Smooth muscle cell (in vitro differentiated cells): Measurements from ENCODE around the gene DNAJC1. TPM values are rescaled to one million over a fixed set of nuclear protein-coding genes. Genes with fewer than 3 reads are reported as not detected.

Experiments used
- DNase-seq: peaks from one replicate; lab custom pipeline; 2025; ENCODE audit not compliant: unreplicated experiment; lab: John Stamatoyannopoulos, UW
- H2AFZ ChIP-seq: fragments of 200-600 bp; sonication (generic); 2 replicates; pipeline ENCODE4 v1.6.0; 2016; ENCODE audit warnings: antibody characterized with exemption, low read depth, mild to moderate bottlenecking
- H3F3A ChIP-seq: fragments of 200-600 bp; sonication (generic); 2 replicates; pipeline ENCODE4 v1.6.0; 2017; ENCODE audit warnings: antibody characterized with exemption, low read depth
- H3K27ac ChIP-seq: fragments of 200-600 bp; sonication (generic); 2 replicates; pipeline ENCODE4 v1.5.1; 2016; ENCODE audit warnings: low read depth, mild to moderate bottlenecking
- H3K27me3 ChIP-seq: fragments of 200-600 bp; sonication (generic); 2 replicates; pipeline ENCODE4 v1.6.1; 2016; ENCODE audit warnings: low read depth, mild to moderate bottlenecking
- H3K36me3 ChIP-seq: fragments of 200-600 bp; sonication (generic); 2 replicates; pipeline ENCODE4 v1.5.1; 2016; ENCODE audit warnings: low read depth
- H3K4me1 ChIP-seq: fragments of 200-600 bp; sonication (generic); 2 replicates; pipeline ENCODE4 v1.5.1; 2016; ENCODE audit warnings: low read depth
- H3K4me2 ChIP-seq: fragments of 200-600 bp; sonication (generic); 2 replicates; pipeline ENCODE4 v1.6.0; 2016; ENCODE audit warnings: mild to moderate bottlenecking
- H3K4me3 ChIP-seq: fragments of 200-600 bp; sonication (generic); 2 replicates; pipeline ENCODE4 v1.5.1; 2016; ENCODE audit warnings: mild to moderate bottlenecking
- H3K79me2 ChIP-seq: fragments of 200-600 bp; sonication (generic); 2 replicates; pipeline ENCODE4 v1.6.0; 2016; ENCODE audit warnings: low read depth, mild to moderate bottlenecking
- H3K9ac ChIP-seq: fragments of 200-600 bp; sonication (generic); 2 replicates; pipeline ENCODE4 v1.6.0; 2016; ENCODE audit warnings: low read depth
- H3K9me3 ChIP-seq: fragments of 200-600 bp; sonication (generic); replicated peaks from 2 replicates; pipeline ENCODE4 v1.5.1; 2016; ENCODE audit warnings: low read depth
- H4K20me1 ChIP-seq: fragments of 200-600 bp; sonication (generic); 2 replicates; pipeline ENCODE4 v1.6.0; 2016; ENCODE audit warnings: low read depth
- WGBS: methylation state at CpG from one replicate; pipeline ENCODE4 v1.1.7; 2016; ENCODE audit warnings: low lambda C conversion rate; 5-methylcytosine and 5-hydroxymethylcytosine counted together
- polyA plus RNA-seq: library from polyadenylated mRNA; unstranded; fragments of >200 nt; fragmentation: Nextera tagmentation; extraction: Ambion mirVana; gene quantifications from 2 replicates; pipeline ENCODE4 v1.2.1, GENCODE V29; 2016
- total RNA-seq: library from RNA; depleted of rRNA; stranded (reverse); fragments of >200 nt; gene quantifications from 2 replicates; pipeline ENCODE4 v1.2.3, GENCODE V29; 2014
- TF ChIP-seq, protein P1 (sequence below): fragments of 200-600 bp; sonication (generic); IDR thresholded peaks from 2 replicates; pipeline ENCODE4 v1.5.1; 2017; ENCODE audit warnings: borderline replicate concordance, mild to moderate bottlenecking, antibody characterized with exemption; ENCODE audit not compliant: insufficient read depth, poor library complexity, severe bottlenecking

DNAJC1 gene
- total and polyA plus RNA-seq, 2 experiments from 2014 or later, result 67.0 to 88.5 TPM

DNA sequence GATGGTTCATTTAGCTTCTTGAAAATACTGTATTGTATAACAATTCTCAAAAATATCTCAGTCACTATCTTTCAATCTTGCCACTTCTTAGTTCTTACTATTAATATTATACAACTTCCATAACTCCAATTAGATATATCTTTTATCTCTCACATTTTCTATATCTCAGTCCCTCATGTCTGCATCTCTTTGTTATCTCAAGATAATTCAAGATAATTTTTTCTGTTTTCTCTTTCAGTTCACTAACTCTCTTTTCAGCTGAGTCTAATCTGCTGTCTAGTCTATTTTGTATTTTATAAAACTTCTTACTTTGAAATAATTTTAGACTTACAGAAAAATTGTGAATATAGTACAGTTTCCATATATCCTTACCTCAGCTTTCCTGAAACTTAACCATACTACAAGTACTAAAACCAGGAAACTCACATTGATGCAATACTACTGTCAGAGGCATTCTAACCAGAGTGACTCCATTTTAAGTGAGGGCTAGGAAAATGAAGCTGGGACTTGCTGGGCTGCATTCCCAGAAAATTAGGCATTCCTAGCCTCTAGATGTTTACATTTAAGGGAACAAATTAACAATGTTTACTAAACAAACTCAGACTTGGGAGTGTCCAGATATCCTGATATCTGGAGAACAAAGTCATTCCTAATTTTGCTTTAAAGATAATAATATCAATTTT lies 38.4 kb downstream of the DNAJC1 start:
- Histone ChIP-seq H3K9ac (no peak overlapping the region), H3K4me3 (no peak overlapping the region), H3K36me3 (no peaks in the 10 kb centered on the region), H3K4me2 (no peak overlapping the region), H3K79me2 (peaks cover 82% of the 10 kb centered on the region), H2AFZ (no peak overlapping the region), H3K4me1 (no peaks in the 10 kb centered on the region), H3K27me3 (no peaks in the 10 kb centered on the region), H3K9me3 (no peaks in the 10 kb centered on the region), H3F3A (no peaks in the 10 kb centered on the region), H3K27ac (no peak overlapping the region), H4K20me1 (peaks cover 41% of the 10 kb centered on the region)
- no peak for DNase-seq
- TF ChIP-seq, protein P1, sequence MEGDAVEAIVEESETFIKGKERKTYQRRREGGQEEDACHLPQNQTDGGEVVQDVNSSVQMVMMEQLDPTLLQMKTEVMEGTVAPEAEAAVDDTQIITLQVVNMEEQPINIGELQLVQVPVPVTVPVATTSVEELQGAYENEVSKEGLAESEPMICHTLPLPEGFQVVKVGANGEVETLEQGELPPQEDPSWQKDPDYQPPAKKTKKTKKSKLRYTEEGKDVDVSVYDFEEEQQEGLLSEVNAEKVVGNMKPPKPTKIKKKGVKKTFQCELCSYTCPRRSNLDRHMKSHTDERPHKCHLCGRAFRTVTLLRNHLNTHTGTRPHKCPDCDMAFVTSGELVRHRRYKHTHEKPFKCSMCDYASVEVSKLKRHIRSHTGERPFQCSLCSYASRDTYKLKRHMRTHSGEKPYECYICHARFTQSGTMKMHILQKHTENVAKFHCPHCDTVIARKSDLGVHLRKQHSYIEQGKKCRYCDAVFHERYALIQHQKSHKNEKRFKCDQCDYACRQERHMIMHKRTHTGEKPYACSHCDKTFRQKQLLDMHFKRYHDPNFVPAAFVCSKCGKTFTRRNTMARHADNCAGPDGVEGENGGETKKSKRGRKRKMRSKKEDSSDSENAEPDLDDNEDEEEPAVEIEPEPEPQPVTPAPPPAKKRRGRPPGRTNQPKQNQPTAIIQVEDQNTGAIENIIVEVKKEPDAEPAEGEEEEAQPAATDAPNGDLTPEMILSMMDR, result no peak

DNA sequence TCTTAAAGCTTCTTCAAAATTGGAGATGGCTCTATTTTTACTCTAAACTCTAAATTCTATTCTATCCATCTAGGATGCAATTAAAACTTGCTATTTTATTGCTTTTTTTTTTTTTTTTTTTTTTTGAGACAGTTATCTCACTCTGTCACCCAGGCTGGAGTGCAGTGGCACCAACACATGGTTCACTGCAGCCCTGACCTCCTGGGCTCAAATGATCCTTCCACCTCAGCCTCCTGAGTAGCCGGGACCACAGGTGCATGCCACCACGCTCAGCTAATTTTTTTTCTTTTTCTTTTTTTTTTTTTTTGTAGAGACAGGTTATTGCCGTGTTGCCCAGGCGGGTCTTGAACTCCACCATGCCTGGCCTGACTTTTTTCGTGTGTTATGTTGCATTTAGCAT lies 41.2 kb downstream of the DNAJC1 start:
- no peak overlapping the region for H3K27ac ChIP-seq
- no peak overlapping the region for H3K4me3 ChIP-seq
- H2AFZ ChIP-seq, result no peak overlapping the region
- DNase-seq, result no peak
- H3K36me3 ChIP-seq, result no peaks in the 10 kb centered on the region
- peaks cover 58% of the 10 kb centered on the region for H4K20me1 ChIP-seq
- H3K4me1 ChIP-seq, result no peaks in the 10 kb centered on the region
- peaks cover 88% of the 10 kb centered on the region for H3K79me2 ChIP-seq
- H3F3A ChIP-seq, result no peaks in the 10 kb centered on the region
- 95% methylated on average over 5 of the region's 5 CpGs for WGBS
- no peaks in the 10 kb centered on the region for H3K27me3 ChIP-seq
- H3K9ac ChIP-seq, result no peak overlapping the region
- TF ChIP-seq, protein P1, result no peak
- no peaks in the 10 kb centered on the region for H3K9me3 ChIP-seq
- H3K4me2 ChIP-seq, result no peak overlapping the region

DNA sequence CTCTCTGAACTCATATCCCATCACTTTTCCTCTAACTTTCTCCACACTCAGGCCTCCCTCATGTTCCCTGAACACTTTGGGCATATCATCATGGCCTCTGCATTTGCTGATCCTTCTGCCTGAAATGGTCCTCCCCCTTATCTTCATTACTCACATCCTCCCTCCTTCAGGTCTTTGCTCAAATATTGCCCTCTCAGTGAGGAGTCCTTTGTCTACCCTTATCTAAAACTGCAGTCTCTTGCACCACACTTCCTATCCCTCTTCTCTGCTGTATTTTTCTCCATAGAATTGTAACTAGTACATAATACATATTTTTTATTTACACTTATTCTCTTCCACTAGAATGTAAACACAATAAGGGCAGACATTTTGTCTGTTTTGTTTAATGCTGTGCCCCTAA lies 41.7 kb downstream of the DNAJC1 start:
- Histone ChIP-seq H4K20me1 (peaks cover 64% of the 10 kb centered on the region), H3K4me3 (no peak overlapping the region), H3K27me3 (no peaks in the 10 kb centered on the region), H3K9ac (no peak overlapping the region), H3K79me2 (peaks cover 87% of the 10 kb centered on the region), H3F3A (no peaks in the 10 kb centered on the region), H2AFZ (no peak overlapping the region), H3K36me3 (no peaks in the 10 kb centered on the region), H3K27ac (no peak overlapping the region), H3K4me1 (no peaks in the 10 kb centered on the region), H3K4me2 (no peak overlapping the region), H3K9me3 (no peaks in the 10 kb centered on the region)
- TF ChIP-seq, protein P1, result no peak
- DNase-seq, result no peak

DNA sequence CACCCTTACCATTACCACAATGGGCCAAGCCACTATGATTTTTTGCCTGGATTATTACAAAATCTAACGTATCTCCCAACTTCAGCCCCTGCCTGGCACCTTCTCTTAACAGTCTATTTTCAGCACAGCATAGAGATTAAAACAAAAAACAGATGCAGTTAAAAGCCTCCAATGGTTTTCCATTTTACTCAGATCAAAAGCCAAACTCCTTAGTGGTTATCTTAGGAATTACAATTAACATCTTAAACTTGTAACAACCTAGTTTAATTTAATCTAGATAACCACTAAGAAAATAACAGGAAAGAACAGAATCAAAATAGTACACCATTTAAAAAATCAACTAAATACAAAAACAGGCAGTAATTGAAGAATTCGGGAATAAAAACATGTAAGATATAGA lies 43.5 kb downstream of the DNAJC1 start:
- TF ChIP-seq, protein P1, result no peak
- Histone ChIP-seq H3K36me3 (no peaks in the 10 kb centered on the region), H3F3A (no peaks in the 10 kb centered on the region), H4K20me1 (peaks cover 79% of the 10 kb centered on the region), H3K9ac (no peak overlapping the region), H3K27me3 (no peaks in the 10 kb centered on the region), H3K4me3 (no peak overlapping the region), H3K79me2 (peaks cover 77% of the 10 kb centered on the region), H3K9me3 (no peaks in the 10 kb centered on the region), H3K4me1 (no peaks in the 10 kb centered on the region), H2AFZ (no peak overlapping the region), H3K4me2 (no peak overlapping the region), H3K27ac (no peak overlapping the region)
- DNase-seq, result no peak
- 73% methylated on average over 2 of the region's 2 CpGs for WGBS
